ENCODE measurements around the gene NXF2B. TPM values are rescaled to one million over a fixed set of nuclear protein-coding genes. Genes with fewer than 3 reads are reported as not detected.

The NXF2B gene
- polyA plus RNA-seq, 1 experiment, result not detected

DNA sequence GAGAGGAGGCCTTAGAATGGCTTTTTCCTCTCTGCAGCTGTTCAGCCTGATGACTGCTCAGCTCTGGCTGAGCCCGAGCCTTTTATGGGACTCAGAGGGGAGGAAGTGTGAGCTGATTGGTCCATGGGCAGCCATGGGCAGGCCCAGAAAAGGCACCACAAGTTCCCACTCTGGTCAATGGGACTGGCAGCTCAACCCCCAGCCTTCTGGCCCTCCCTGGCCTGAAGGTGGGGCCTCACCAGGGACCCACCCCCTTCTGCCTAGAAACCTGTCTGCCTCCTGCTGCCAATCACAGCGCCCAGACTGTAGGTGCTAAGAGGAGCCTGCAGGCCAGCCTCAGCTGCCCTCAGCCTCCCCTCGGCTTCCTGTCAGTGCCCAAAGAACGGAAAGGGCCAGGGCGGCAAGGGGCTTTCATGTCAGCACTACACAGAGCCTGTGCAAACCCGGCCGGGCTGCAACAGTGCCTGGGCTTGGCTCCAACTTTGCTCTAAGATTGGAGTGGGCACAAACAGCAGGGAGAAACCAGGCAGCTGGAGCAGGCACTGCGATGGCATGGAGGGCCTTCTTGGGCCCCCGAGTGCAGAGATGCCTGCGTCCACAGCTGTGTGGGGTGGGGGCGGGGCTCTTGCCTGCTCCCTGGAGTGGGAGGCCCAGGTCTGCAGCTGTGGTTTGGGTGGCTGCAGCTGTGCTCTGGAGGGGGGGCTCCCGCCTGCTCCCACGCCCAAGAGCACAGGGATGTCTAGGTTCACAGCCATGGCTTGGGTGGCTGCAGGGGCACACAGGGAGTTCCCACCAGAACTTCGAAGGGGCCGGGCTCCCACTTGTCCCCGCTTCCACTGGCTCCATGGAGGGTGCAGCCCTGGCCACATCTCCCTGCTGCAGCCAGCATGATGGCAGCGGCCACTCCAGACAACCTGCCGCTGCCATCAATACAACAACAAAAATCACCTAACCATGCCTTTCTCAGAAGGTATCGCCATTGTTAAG lies 100.2 kb downstream of the NXF2B start:
- Histone ChIP-seq H3K36me3 (ENCODE audit: control insufficient read depth, insufficient read depth, low read length) (no peaks in the 10 kb centered on the region), H3K4me3 (ENCODE audit: low read depth, low read length) (no peak overlapping the region), H3K27me3 (ENCODE audit: control insufficient read depth, insufficient read depth, low read length) (no peaks in the 10 kb centered on the region)
- ChIA-PET POLR2A (no interaction called here), CTCF (interaction anchor here (1.2 kb wide), 1 partner anchor 154 kb away, joined by 3 read pairs; no protein-coding TSS in a partner anchor)
- TF ChIP-seq, protein P1, sequence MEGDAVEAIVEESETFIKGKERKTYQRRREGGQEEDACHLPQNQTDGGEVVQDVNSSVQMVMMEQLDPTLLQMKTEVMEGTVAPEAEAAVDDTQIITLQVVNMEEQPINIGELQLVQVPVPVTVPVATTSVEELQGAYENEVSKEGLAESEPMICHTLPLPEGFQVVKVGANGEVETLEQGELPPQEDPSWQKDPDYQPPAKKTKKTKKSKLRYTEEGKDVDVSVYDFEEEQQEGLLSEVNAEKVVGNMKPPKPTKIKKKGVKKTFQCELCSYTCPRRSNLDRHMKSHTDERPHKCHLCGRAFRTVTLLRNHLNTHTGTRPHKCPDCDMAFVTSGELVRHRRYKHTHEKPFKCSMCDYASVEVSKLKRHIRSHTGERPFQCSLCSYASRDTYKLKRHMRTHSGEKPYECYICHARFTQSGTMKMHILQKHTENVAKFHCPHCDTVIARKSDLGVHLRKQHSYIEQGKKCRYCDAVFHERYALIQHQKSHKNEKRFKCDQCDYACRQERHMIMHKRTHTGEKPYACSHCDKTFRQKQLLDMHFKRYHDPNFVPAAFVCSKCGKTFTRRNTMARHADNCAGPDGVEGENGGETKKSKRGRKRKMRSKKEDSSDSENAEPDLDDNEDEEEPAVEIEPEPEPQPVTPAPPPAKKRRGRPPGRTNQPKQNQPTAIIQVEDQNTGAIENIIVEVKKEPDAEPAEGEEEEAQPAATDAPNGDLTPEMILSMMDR (IDR thresholded peaks at IDR 0.05; ENCODE audit: insufficient read depth, low read depth, low read length), result no peak
- no peak for DNase-seq (ENCODE audit: low read depth)

DNA sequence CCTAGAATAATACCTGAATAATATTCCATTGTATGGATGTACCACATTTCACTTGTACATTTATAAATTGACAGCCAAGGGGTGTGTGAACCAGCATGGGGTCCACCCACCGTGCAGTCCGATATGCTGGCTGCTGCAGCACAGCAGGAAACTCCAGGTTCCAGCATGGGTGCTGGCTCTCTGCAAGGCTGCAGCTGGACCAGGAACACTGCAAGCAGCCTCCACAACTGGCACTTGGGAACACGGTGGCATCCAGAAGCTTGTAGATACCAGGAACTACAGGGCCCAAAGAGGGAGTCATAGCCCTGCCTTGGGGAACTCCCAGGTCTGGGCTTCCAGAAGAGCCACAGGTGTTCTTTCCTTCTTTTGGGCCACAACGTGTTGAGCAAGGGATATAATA lies 101.6 kb downstream of the NXF2B start:
- POLR2A ChIA-PET, result no interaction called here
- Histone ChIP-seq H3K27me3 (ENCODE audit: control insufficient read depth, insufficient read depth, low read length) (no peaks in the 10 kb centered on the region), H3K4me3 (ENCODE audit: low read depth, low read length) (no peak overlapping the region), H3K36me3 (ENCODE audit: control insufficient read depth, insufficient read depth, low read length) (no peaks in the 10 kb centered on the region)
- CTCF ChIA-PET, result no interaction called here
- TF ChIP-seq, protein P1 (IDR thresholded peaks at IDR 0.05; ENCODE audit: insufficient read depth, low read depth, low read length), result no peak
- no peak for DNase-seq (ENCODE audit: low read depth)

Other genes starting within 250 kb of the NXF2B start
- gene TCP11X1, start 224.7 kb downstream of the NXF2B start, polyA plus RNA-seq (2011; rRNA removed), result not detected in 2 replicates
- gene NXF2, start 192.8 kb downstream of the NXF2B start, polyA plus RNA-seq (2011; rRNA removed), result not detected in 2 replicates
- gene TCP11X2, start 31.8 kb upstream of the NXF2B start, polyA plus RNA-seq (2011; rRNA removed), result not detected in 2 replicates
- gene TMSB15A, start 76.7 kb upstream of the NXF2B start, polyA plus RNA-seq (2011; rRNA removed), result 3.0 and 6.3 TPM in 2 replicates
- gene ARMCX5, start 159.5 kb upstream of the NXF2B start, polyA plus RNA-seq (2011; rRNA removed), result 11.8 and 14.3 TPM in 2 replicates
- 0.60 and 1.2 TPM in 2 replicates for gene GPRASP1, start 211.5 kb upstream of the NXF2B start, polyA plus RNA-seq (2011; rRNA removed)

All from BJ (cell line).